ENCODE results near the gene NFIC.
"Not testable (repeated sequence)": the region's sequence is repeated elsewhere in the genome, so short reads cannot be mapped to it uniquely, and the experiment has no call there.

DNA sequence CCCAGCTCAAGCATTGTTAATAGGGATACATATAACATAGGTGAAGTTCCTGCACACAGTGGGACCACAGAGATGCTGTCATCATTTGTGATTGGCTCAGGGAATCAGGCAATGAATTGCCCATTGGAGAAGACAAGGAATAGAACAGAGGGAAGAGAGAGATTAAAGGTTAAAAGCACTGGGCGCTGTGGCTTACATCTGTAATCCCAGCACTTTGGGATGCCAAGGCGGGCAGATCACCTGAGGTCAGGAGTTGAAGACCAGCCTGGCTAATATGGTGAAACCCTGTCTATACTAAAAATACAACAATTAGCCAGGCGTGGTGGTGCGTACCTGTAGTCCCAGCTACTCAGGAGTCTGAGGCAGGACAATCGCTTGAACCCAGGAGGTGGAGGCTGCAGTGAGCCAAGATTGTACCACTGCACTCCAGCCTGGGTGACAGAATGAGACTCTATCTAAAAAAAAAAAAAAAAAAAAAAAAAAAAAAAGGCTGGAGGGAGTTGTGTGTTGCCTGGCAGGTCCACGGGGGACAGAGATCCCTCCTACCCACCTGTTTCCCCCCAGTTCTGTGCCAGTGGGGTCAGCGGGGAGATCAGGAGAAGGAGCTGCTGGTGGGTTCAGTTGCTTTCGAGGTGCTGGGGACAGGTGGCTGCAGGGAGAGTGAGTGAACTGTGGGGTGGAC is 31.5 kb upstream of the NFIC start:
- not testable (repeated sequence) for TF ChIP-seq EZH2 (IDR thresholded peaks at IDR 0.05; ENCODE audit: borderline replicate concordance, low read length)
- TF ChIP-seq, protein P1, sequence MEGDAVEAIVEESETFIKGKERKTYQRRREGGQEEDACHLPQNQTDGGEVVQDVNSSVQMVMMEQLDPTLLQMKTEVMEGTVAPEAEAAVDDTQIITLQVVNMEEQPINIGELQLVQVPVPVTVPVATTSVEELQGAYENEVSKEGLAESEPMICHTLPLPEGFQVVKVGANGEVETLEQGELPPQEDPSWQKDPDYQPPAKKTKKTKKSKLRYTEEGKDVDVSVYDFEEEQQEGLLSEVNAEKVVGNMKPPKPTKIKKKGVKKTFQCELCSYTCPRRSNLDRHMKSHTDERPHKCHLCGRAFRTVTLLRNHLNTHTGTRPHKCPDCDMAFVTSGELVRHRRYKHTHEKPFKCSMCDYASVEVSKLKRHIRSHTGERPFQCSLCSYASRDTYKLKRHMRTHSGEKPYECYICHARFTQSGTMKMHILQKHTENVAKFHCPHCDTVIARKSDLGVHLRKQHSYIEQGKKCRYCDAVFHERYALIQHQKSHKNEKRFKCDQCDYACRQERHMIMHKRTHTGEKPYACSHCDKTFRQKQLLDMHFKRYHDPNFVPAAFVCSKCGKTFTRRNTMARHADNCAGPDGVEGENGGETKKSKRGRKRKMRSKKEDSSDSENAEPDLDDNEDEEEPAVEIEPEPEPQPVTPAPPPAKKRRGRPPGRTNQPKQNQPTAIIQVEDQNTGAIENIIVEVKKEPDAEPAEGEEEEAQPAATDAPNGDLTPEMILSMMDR (conservative IDR thresholded peaks at IDR 0.05 in 1 of 2, IDR thresholded peaks at IDR 0.05 in 1 of 2; ENCODE audit: extremely low read depth in 1 of 2, insufficient read depth in 1 of 2, low read depth in 1 of 2, low read length in 2 of 2): not testable (repeated sequence)

Measured in mammary epithelial cell (primary cell).